HEK293T (cell line): ENCODE results near the gene ACBD4.

ENCODE experiments used
- BHLHE40 ChIP-seq: fragments of 450-650 bp; IDR thresholded peaks from 2 replicates; pipeline ENCODE4 v1.6.1; 2016; ENCODE audit warnings: mild to moderate bottlenecking, moderate library complexity, borderline replicate concordance
- CTBP1 ChIP-seq: fragments of 450-650 bp; IDR thresholded peaks from 2 replicates; pipeline ENCODE4 v1.6.1; 2016; ENCODE audit warnings: borderline replicate concordance
- ELF4 ChIP-seq: fragments of 450-650 bp; IDR thresholded peaks from 2 replicates; pipeline ENCODE4 v1.6.1; 2017; ENCODE audit warnings: antibody characterized with exemption
- FOXK2 ChIP-seq: fragments of 450-650 bp; IDR thresholded peaks from 2 replicates; pipeline ENCODE4 v1.6.1; 2016; ENCODE audit warnings: mild to moderate bottlenecking
- FOXM1 ChIP-seq: fragments of 450-650 bp; IDR thresholded peaks from 2 replicates; pipeline ENCODE4 v1.6.1; 2017; ENCODE audit warnings: mild to moderate bottlenecking, borderline replicate concordance
- HDGF ChIP-seq: fragments of 450-650 bp; IDR thresholded peaks from 2 replicates; pipeline ENCODE4 v1.6.1; 2017; ENCODE audit warnings: antibody characterized with exemption, borderline replicate concordance
- L3MBTL2 ChIP-seq: fragments of 450-650 bp; conservative IDR thresholded peaks from 2 replicates; pipeline ENCODE4 v1.6.1; 2016; ENCODE audit warnings: mild to moderate bottlenecking
- LEF1 ChIP-seq: fragments of 450-650 bp; IDR thresholded peaks from 2 replicates; pipeline ENCODE4 v1.6.1; 2017; ENCODE audit warnings: mild to moderate bottlenecking, borderline replicate concordance
- NFRKB ChIP-seq: fragments of 450-650 bp; IDR thresholded peaks from 2 replicates; pipeline ENCODE4 v1.6.1; 2016; ENCODE audit warnings: mild to moderate bottlenecking, moderate library complexity
- SP1 ChIP-seq: fragments of 450-650 bp; IDR thresholded peaks from 2 replicates; pipeline ENCODE4 v1.6.1; 2017
- SUZ12 ChIP-seq: fragments of 450-650 bp; IDR thresholded peaks from 2 replicates; pipeline ENCODE4 v1.6.1; 2016; ENCODE audit warnings: mild to moderate bottlenecking
- TARDBP ChIP-seq: fragments of 450-650 bp; IDR thresholded peaks from 2 replicates; pipeline ENCODE4 v1.6.1; 2016
- ZNF384 ChIP-seq: fragments of 450-650 bp; IDR thresholded peaks from 2 replicates; pipeline ENCODE4 v1.6.1; 2016
- TF ChIP-seq, protein P1 (sequence below): fragments of 450-650 bp; IDR thresholded peaks from 2 replicates; pipeline ENCODE4 v1.6.1; 2016

DNA sequence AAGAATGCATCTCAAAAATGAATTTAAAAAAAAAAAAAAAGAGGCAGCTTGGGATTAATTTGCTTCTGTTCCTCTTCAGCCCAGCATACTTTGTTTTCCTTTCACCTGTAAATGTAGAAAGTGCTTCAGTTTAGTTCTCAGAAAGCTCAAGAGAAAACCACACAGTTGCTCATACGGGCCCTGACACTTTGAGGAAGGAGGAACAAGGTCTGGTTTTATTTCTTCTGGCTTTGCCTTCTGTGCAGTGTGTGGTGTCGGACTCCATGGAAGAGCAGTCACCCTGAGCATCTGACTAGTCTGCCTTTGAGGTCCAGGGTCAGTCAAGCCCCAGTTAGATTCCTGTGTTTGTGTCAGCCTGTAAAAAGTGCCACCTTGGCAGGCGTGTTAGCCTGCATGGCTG is 46.7 kb upstream of the ACBD4 start:
- no peak for TF ChIP-seq ELF4
- TF ChIP-seq SP1 = no peak
- TF ChIP-seq CTBP1 = no peak
- TF ChIP-seq HDGF = no peak
- TF ChIP-seq ZNF384 = no peak
- TF ChIP-seq BHLHE40 = no peak
- TF ChIP-seq L3MBTL2 = no peak
- TF ChIP-seq SUZ12 = no peak
- no peak for TF ChIP-seq FOXM1
- no peak for TF ChIP-seq TARDBP
- TF ChIP-seq, protein P1, sequence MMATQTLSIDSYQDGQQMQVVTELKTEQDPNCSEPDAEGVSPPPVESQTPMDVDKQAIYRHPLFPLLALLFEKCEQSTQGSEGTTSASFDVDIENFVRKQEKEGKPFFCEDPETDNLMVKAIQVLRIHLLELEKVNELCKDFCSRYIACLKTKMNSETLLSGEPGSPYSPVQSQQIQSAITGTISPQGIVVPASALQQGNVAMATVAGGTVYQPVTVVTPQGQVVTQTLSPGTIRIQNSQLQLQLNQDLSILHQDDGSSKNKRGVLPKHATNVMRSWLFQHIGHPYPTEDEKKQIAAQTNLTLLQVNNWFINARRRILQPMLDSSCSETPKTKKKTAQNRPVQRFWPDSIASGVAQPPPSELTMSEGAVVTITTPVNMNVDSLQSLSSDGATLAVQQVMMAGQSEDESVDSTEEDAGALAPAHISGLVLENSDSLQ = no peak
- TF ChIP-seq FOXK2 = no peak
- TF ChIP-seq LEF1 = no peak
- no peak for TF ChIP-seq NFRKB
